Activated CD4-positive, alpha-beta T cell treated with anti-CD3 and anti-CD28 coated beads, Interleukin-2, amount 50 U/mL, for 4 hours (primary cell): ENCODE results near the gene LIN28A.

Source experiments
- DNase-seq, 2 experiments: peaks; one replicate each; pipeline ENCODE4 v3.0.0-alpha.2; 2020

The LIN28A gene

DNA sequence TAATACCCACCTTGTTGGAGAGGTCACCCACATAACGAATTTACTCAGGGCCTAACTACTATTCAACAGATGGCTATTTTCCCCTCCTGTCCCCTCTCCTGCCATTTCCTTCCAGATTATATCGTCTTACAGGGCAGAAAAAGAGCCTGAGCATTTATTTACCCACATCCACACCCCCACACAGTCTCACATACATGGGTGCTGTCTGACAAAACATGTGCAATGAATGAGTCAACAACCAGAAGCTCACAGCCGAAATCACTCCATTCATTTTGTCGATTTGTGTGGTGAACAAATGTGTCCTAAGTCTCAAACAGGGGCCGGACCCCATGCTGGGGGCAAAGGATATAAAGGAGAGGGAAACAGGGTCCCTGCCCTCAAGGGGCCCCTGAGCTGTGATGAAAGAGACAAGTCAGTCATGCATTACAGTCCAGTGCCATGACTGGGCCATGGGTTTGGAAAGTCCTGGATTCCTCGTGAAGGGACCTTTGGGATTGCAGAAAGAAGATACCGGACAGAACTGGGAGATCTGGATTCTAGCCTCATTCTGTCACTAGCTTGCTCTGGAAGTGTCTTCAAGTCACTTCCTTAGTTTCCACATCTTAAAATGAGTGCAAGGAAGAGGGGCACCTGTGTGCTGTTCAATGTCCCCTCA lies 21.7 kb upstream of the LIN28A start:
- DNase-seq = no peak

DNA sequence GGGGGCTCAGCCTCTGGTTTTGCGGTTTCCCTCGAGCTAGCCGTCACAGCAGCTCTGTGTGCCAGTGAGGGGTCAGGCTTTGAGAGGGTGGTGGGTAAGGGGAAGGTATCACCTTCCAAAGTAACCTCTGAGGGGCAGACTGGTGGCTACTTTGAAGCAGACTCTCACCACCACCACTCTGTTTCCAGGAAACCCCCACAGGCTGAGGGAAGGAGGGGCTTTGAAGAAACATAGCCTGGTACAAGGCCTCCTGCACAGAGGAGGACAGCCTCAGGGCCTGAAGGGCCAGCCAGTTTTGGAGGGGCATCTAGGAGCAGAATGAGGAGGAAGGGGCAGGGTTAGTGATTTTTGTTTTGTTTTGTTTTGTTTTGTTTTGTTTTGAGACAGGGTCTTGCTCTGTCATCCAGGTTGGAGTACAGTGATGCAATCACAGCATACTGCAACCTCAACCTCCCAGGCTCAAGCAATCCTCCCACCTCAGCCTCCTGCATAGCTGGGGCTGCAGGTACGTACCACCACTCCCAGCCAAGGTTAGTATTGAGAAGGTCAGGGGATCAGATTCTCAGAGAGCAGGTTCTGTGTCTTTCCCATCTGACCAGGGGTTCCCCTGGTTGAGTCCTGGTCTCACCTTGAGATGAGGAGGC lies 20.9 kb upstream of the LIN28A start:
- no peak for DNase-seq

DNA sequence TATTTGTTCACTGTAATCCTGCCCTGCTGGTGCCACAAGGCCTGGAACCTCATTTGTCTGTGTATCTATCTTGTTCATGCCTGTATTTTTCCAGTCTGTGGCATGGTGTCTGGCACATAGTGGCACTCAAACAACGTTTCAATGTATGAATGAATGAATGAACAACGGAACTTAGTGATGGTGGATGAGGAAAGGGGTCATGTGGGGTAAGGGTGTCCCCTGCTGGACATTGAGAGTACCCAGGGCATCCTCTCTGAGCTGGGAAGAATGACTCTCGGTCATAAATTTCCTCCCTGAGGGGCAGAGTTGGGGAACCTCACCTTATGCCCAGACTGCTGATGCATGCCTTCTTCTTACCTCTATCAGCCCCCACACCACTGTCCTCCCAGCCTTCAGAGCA lies 19.2 kb upstream of the LIN28A start:
- peak; percentile 16 to 22 for DNase-seq

DNA sequence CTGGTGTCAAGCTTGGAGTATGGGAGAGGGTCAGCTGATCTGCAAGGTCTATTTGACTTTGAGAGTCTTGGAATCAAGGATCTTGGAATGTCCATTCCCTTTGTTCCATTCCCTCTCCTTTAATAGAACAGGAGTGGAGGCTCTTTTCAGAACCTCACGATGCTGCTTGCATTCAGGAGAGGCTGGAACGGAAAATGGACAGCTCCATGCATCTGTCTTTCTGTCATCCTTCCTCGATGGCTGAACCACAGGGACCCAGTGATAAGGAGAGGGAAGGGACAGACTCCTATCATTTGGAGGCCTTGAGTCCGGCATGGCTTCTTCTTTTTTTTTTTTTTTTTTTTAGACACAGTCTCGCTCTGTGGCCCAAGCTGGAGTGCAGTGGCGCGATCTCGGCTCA lies 14.9 kb upstream of the LIN28A start:
- no peak for DNase-seq

DNA sequence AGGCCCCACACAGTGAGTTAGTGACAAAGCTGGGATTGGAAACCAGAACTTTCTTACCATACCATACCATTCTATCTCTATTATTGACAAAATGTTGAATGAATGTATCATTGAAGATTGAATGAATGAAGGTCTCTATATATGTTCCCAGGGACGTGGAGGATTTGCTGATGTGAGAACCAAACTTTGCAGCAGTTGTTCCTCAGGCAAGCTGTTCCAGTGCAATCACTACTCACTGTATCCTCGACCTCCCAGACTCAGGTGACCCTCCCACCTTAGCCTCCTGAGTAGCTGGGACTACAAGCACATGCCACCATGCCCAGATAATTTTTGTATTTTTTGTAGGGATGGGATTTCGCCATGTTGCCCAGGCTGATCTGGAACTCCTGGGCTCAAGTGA lies 11.6 kb upstream of the LIN28A start:
- no peak for DNase-seq

DNA sequence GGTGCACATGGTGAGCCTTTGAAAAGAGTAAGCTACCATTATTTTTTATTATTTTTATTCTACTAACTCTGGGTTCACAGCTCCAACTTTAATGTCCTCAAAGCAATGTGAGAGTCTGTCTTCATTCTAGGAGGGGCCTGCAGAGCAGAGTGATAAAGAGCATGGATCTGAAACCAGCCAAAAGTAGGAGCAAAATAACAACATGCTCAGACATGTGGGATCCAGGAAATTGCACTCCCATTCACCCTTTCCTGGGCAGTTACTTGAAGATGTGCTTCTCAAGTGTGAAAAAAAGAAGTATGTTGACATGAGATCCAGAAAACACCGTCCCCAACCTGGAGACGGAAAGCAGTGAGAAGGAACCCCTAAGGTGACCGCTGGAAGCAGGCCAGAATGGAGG lies 8.7 kb upstream of the LIN28A start:
- no peak for DNase-seq

DNA sequence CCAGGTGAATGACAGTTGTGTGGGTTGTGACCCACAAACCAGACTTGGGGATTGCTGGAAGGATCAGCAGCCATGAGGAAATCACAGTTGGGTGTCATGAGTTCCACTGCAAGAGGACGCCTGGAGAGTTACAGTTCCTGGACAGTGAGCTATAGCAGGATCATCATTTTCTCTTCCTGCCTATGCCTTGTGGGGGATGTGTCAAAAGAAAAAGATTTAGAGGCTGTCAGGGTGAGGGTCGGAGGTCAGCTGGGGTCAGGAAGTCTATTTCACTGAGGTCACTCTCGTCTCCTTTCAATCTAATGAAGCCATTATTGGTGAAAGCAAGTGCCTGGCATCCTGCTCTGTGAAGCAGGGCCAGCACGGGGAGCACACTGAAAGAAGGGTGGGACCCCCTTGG lies 7.0 kb upstream of the LIN28A start:
- DNase-seq = no peak

DNA sequence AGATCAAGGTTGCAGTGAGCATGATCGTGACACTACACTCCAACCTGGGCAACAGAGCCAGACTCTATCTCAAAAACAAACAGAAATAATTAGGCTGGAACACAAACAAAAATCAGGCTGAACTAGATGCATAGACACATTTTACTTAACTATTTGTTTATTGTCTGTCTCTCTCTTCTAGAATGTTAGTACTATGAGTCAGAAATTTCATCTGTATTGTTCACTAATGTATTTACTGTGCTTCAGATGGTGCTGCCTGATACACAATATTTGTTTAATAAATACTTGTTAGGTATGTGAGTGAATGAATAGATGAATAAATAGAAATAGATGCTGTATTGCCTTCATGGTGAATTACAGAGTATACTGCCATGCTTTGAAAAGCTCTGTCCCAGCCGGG lies 6.0 kb upstream of the LIN28A start:
- DNase-seq = no peak

DNA sequence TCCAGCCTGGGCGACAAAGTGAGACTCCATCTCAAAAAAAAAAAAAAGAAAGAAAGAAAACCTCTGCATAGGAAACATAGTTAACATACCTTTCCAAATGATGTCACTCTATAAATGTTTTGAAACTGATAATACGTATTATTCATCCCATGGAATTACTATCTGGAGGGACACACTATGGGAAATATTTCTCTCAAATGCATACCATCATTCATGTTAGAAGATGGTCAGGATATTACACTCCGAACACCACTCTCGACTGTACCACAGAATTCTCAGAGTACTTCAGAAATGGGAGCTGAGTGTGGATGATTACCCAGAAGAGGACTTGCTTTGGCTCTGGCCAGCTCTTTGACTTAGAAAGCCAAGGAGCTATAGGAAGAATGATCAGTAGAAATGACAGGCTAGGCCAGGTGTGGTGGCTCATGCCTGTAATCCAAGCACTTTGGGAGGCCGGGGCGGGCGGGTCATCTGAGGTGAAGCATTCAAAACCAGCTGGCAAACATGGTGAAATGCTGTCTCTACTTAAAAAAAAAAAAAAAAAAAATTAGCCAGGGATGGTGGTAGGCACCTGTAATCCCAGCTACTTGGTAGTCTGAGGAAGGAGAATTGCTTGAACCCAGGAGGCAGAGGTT lies 5.2 kb upstream of the LIN28A start:
- DNase-seq = no peak

DNA sequence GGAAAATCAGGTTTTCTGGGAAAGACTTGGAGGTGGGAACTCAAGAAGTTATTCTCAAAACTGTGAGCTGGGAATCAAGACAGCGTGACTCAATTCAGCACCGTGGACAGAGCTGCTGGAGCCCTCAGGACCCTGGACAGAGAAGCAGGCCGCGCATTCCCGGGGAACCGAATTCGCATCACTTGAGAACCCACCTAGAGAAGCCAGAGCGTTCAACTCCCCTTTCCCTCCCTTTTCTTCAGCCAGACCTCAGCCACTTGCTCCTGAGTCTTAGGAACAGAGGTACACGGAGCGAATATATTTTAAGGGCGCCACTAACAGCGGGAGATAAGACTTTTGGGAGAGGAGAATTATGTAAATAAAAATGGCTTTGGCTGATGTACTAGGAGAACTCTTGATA lies 2.0 kb upstream of the LIN28A start:
- peak; percentile 70 to 79 for DNase-seq

DNA sequence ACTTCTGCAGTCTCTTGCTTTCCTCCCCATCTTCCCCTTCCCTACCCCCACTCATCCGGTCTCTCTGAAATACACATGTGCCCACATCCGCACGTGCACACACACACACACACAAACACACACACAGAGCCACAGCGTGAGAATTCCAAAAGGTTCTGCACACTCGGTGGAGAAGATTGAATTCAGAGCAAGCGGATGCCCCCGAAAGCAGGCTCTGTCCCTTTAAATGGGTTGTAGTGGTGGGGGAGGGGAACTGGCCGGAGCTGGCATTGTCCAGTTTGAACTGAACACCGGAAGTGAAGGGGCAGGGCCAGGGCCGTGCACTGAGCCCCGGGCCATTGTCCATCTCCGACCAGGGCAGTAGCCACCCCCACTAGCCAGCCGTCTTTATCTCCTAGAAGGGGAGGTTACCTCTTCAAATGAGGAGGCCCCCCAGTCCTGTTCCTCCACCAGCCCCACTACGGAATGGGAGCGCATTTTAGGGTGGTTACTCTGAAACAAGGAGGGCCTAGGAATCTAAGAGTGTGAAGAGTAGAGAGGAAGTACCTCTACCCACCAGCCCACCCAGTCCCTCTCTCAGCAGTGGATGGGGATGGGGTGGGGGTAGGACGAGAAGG lies 1.3 kb upstream of the LIN28A start:
- DNase-seq = no peak

DNA sequence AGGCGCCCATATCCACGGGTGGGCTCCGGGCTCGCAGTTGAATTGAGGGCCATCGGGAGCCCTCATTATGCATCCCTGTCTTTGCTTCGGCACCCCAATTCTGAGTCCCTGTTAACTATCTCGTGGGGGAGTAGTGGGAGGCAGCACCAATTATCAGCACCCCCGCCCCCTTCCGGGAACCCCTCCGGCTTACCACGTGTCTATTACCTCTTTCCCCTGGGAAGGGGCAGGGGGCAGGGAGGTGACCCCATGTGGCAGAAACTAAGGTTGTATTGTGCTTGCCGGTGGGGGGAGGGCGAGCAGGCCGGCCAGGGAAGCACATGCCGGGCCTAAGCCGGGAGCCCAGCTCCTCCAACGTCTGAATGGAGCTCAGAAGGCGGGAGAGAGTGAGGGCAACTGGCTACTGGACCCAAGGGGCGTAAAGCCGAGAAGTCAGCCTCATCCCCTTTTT lies 1.0 kb downstream of the LIN28A start:
- no peak for DNase-seq

DNA sequence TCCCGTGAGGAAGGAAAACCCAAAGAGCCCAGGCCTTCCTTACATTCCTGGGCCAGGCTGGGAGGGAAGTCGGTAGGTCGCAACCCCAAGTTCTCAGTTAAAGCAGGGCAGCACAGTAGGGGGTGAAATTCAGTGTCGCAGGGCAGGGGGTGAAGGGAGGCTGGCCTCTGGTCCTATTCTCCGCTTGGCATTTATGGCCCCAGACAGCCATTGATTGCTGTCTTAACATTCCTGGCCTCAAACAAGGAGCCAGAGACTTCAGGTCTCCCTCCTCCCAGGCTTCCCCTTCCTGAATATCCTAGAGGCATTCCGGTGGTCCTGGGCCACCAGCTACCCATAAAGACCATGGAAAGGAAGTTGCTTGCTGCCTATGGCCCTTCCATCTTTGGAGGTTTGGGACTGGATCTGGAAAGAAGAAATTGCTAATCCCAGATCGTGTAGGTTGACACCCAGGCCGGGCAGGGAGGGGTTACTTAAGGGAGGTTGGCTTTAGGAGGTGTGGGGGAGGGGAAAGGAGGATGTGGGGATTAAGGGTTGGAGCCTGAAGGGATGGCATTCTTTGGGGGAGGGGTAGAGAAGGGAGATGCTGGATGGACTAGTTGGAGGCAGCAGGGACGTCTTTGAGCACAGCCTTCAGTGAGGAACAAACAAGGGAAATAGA lies 1.7 kb downstream of the LIN28A start:
- no peak for DNase-seq

DNA sequence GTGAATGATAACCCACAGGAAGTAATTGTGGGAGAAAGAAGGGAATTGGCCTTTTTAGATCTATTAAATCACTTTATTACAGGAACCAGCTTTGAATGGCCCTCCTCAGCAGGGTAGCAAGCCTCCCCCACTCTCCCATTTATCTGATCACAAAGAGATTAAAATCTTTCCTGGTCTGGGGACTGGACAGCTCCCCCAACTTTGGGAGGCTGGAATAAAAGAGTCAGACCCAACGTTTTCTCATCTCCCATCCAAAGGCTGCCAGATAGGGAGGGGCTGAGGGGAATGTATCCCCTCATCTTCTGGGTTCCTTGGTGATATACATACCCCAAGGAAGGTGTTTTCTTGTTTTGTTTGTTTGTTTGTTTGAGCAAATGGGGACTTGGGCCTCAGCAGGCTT lies 2.4 kb downstream of the LIN28A start:
- DNase-seq = no peak

DNA sequence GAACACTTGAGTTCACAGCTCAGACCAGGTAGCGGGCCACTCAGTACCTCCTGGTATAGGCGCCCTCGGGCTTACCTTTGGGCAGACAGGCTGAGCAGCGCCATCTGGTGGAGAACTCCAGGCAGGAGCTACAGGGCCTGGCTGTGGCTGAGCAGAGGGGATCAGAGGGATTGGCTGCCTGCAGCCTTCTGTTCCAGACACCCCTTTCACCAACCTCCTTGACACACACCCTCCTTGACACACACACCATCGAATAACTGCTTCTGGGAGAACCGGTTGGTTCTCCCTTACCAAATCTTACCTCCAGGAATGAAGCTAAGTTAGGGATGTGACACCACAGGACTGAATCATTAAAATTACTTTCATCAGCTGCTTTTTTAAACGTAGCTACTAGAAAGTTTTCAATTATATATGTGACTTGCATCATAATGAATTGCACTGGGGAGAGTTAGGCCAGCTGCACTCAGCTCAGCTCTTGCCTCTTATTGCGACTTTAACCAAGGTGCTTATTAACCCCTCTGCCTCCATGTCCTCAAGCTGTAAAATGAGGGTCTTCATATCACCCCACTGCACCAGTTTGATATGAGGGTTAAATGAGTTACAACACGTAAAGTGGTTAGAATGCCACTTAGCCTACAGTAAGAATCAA lies 6.6 kb downstream of the LIN28A start:
- peak; percentile 82 to 84 for DNase-seq

DNA sequence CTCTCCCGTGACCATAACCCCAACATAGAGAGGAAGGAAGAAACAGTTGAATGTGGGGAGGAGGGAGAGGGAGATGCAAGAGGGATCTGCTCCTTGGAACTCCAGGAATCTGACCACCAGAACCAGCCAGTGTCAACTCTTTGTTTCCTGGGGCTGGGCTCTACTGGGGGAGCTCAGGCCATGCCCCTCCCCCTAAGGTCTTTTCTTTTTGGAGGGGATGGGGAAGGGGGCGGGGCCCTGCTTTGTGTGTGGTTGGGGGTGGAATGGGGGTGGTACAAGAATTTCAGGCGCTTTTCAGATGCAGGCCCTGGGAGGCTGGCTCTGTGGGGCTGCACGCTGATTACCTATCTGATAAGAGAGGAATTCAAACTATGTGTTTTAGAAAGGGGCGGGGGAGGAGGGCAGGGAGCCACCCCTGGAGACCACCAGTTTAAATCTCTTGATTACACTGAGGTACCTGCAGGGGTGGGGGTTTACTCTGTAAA lies 8.3 kb downstream of the LIN28A start:
- DNase-seq = no peak

DNA sequence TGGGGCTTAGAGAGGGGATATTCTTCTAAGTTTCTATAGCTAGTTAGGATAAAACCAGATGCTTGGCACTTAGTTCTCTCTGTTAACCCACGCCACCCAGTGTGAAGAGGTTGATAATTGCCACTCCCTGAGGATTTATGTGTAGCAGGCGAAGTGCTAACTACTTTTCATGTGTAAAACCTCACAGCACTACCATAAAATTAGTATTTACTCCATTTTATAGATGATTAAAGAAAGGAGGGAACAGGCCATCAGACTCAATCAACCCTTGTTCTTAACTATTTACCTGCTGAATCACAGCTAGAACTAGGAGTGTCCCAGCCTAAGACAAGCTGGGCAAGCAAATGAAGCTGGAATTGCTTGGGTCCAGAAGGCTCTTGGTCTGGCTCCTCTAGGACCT lies 8.9 kb downstream of the LIN28A start:
- no peak for DNase-seq

DNA sequence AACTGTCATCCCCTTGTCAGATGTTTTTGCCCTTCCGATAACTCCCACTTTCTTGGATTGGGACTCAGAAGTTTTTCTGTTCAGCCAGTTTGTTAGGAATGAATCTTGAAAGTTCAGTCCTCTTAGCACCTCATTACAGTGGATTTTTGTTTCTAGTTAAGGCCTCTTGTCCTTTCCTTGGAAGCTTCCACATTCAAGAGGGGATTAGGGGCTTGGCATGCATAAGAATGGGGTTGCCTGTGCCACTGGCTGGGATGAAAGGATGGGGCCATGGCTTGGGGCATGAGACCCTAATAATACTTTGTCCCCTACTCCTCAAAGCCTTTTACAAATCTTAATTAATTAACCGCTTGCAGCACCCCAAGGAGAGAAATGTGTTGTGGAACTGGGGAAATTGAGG lies 19.1 kb downstream of the LIN28A start:
- no peak for DNase-seq

DNA sequence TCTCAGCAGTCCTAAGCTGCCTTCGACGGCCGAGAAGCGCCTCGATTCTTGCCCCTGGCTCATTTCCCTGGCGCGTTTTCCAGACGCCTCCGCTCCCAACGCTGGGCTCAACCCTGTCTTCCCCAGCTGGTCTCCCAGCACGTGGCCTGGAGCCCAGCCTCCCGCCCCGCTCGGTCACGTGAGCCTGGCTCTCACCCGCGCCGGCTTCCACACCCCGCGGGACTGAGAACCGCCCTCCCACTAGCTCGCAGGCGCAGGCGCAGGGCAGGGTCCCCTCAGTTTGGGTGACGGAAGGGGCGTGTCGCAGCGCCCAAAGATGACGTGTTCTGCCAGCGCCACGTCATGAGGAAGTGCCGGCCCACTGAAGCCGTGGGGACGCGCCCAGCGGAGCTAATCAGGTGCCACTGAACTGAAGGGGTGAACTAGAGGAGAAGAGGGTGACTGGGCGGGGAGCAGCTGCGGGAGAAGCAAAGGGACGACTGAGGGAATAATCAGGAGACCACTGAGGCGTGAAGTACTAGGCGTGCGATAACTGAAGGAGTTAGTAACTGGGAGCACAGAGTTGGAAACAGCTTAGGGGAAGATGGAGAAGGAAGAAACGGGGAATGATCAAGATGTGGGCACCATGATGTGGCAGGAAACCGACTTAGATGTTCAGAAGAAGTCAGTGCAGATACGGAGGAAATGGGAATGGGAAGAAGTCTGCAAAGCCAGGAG lies 21.5 kb downstream of the LIN28A start, which contains the start of gene DHDDS:
TSS of gene DHDDS (plus strand) at position 343 of the 717 bp plus-strand sequence. CDS start 625 bp downstream, outside the sequence.
- DNase-seq = peak; percentile 98

DNA sequence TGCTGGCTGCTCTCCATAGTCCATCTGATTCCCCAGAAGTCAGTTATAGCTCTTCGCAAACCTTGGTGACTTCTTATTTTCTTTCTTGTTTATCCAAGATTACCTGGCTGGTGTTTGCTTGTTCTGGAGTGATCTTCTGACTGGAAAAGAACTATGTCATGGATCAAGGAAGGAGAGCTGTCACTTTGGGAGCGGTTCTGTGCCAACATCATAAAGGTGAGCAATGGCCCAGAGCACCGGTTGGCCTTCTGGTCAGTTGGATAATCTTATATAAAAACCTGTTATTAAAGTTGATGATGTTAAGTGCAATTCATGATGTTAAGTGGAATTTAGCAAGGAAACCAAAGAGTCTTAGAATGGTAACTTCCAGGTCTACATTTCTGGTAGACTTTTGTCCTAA lies 22.2 kb downstream of the LIN28A start:
- no peak for DNase-seq

DNA sequence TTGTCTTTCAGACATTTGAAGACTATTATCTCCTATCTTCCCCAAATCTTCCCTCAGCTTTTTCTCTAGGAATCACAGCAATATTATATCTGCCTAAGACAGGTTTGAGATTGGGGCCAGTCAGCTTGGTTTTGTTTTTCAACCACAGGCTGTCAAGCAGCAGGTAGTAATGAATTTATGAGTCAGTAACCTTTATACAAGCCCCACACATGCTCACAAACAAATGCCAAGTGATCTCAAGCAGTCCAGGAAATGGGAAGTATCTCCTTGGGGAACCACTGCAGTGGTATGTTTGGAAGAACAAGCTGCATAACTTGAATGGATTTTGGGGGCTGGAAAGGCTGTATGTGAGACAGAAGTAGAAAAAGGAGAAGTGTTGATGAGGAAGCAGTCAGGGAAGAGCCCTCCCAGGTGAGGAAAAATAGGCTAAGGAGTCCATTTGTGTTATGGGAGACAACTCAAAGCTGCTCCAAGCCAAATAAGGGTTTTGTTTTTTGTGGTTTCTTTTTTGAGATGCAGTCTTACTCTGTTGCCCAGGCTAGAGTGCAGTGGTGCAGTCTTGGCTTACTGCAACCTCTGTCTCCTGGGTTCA lies 23.6 kb downstream of the LIN28A start:
- no peak for DNase-seq

DNA sequence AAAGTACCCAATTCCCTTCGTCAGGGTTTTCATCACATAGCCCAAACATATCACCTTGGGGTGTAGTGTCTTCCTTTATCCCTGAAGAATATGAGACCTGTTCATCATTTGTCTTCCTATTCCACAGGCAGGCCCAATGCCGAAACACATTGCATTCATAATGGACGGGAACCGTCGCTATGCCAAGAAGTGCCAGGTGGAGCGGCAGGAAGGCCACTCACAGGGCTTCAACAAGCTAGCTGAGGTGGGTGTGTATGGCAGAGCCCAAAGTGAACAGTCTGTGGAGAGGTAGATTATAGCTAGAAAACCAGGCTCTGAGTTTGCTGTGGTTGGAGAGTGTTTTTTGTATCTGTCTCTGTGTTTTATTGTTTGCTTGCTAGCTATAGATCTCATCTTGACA lies 27.4 kb downstream of the LIN28A start:
- no peak for DNase-seq
